GM12891 (cell line): ENCODE data around the gene CHCHD10.

Experiments
- POLR2A ChIP-seq: IDR thresholded peaks from 2 replicates; pipeline ENCODE4 v1.6.1; 2011; ENCODE audit warnings: low read depth, low read length, control low read depth
- POLR2AphosphoS5 ChIP-seq: IDR thresholded peaks from 2 replicates; pipeline ENCODE4 v1.6.1; 2011; ENCODE audit warnings: low read depth, low read length, control low read depth
- POU2F2 ChIP-seq: IDR thresholded peaks from 2 replicates; pipeline ENCODE4 v1.6.1; 2011; ENCODE audit warnings: low read depth, mild to moderate bottlenecking, control low read depth, low read length, moderate library complexity
- SPI1 ChIP-seq: IDR thresholded peaks from 2 replicates; pipeline ENCODE4 v1.6.1; 2011; ENCODE audit warnings: low read depth, low read length, control low read depth
- TAF1 ChIP-seq: IDR thresholded peaks from 2 replicates; pipeline ENCODE4 v1.6.1; 2011; ENCODE audit warnings: low read depth, low read length, control low read depth

GRCh38 chr22:23812378-23812777 is 44.6 kb upstream of the CHCHD10 start:
- TF ChIP-seq POLR2A (no peak), POLR2AphosphoS5 (no peak), TAF1 (no peak), SPI1 (no peak), POU2F2 (no peak)
